A549 (cell line): ENCODE results near the gene FAM78B.

ENCODE experiments used
- BHLHE40 ChIP-seq: IDR thresholded peaks from 2 replicates; pipeline ENCODE4 v1.6.1; 2012; ENCODE audit warnings: low read depth, low read length, inconsistent platforms
- CBX8 ChIP-seq: fragments of 200-600 bp; sonication (generic); IDR thresholded peaks from 2 replicates; pipeline ENCODE4 v1.6.1; 2016
- CTCF ChIP-seq: fragments of >200 bp; sonication (Bioruptor Twin); formaldehyde crosslinking; IDR thresholded peaks from 3 replicates; pipeline ENCODE4 v1.5.1; 2016
- HOXB13 ChIP-seq: fragments of 250-450 bp; sonication (Bioruptor Pico); IDR thresholded peaks from 2 replicates; pipeline ENCODE4 v1.5.0; 2020; ENCODE audit warnings: low read depth, mild to moderate bottlenecking, moderate library complexity
- JUN ChIP-seq, 2 experiments: fragments of >200 bp; sonication (Bioruptor Twin); formaldehyde crosslinking; IDR thresholded peaks; 2 replicates in 1 of 2; 3 replicates in 1 of 2; pipeline ENCODE4 v1.6.1; 2016 to 2017
- POLR2A ChIP-seq: IDR thresholded peaks from 2 replicates; pipeline ENCODE4 v1.6.1; 2012; ENCODE audit warnings: mild to moderate bottlenecking, low read length
- RAD21 ChIP-seq, 2 experiments: fragments of >200 bp in 1 of 2; sonication (Bioruptor Twin) in 1 of 2; formaldehyde crosslinking in 1 of 2; IDR thresholded peaks in 1 of 2; conservative IDR thresholded peaks in 1 of 2; 2 replicates in 1 of 2; 3 replicates in 1 of 2; pipeline ENCODE4 v1.6.1; 2012 to 2018; ENCODE audit warnings: inconsistent platforms in 1 of 2
- RFX5 ChIP-seq: fragments of 450-650 bp; IDR thresholded peaks from 2 replicates; pipeline ENCODE4 v1.7.1; 2014; ENCODE audit warnings: antibody characterized with exemption, mild to moderate bottlenecking, moderate library complexity
- SMC3 ChIP-seq: fragments of >200 bp; sonication (Bioruptor Twin); formaldehyde crosslinking; IDR thresholded peaks from 3 replicates; pipeline ENCODE4 v1.6.1; 2018; ENCODE audit warnings: inconsistent platforms
- TFCP2L1 ChIP-seq: fragments of 250-450 bp; sonication (Bioruptor Pico); IDR thresholded peaks from 2 replicates; pipeline ENCODE4 v1.5.0; 2021; ENCODE audit warnings: mild to moderate bottlenecking

- TF ChIP-seq BHLHE40: no peak
- TF ChIP-seq CBX8: no peak
- TF ChIP-seq CTCF: no peak
- no peak for TF ChIP-seq JUN (IDR thresholded peaks at IDR 0.05)
- TF ChIP-seq RFX5: no peak
- no peak for TF ChIP-seq HOXB13 (CRISPR knock-in tag)
- TF ChIP-seq SMC3: no peak
- TF ChIP-seq POLR2A: no peak
- no peak for TF ChIP-seq TFCP2L1 (CRISPR knock-in tag)
- no peak for TF ChIP-seq RAD21 (conservative IDR thresholded peaks at IDR 0.05 in 1 of 2, IDR thresholded peaks at IDR 0.05 in 1 of 2)
Measured at GRCh38 chr1:166197141-166197540, 30.3 kb upstream of the FAM78B start.
